Activated naive CD4-positive, alpha-beta T cell treated with anti-CD3 and anti-CD28 coated beads for 36 hours (primary cell): ENCODE results near the gene GOLGA2. TPM values are rescaled to one million over a fixed set of nuclear protein-coding genes. Genes with fewer than 3 reads are reported as not detected.

Source experiments
- CTCF ChIA-PET: fragments of 350-600 bp; sonication (Branson Sonifier 250); formaldehyde crosslinking; loops from one replicate; lab custom pipeline; 2021; ENCODE audit warnings: antibody characterized with exemption; lab: Charles Lee
- DNase-seq: peaks from one replicate; pipeline ENCODE4 v3.0.0-alpha.2; 2020
- H3K27ac Mint-ChIP-seq: one replicate; pipeline ENCODE4 v1.8.0; 2021; ENCODE audit warnings: mild to moderate bottlenecking, mixed read lengths
- H3K27me3 Mint-ChIP-seq: one replicate; pipeline ENCODE4 v1.8.0; 2021; ENCODE audit warnings: low read depth, mixed read lengths
- H3K36me3 Mint-ChIP-seq: one replicate; pipeline ENCODE4 v1.8.0; 2021; ENCODE audit warnings: low read depth, mixed read lengths
- H3K4me1 Mint-ChIP-seq: one replicate; pipeline ENCODE4 v1.8.0; 2021; ENCODE audit warnings: low read depth, mixed read lengths
- H3K4me3 Mint-ChIP-seq: one replicate; pipeline ENCODE4 v1.8.0; 2021; ENCODE audit warnings: mild to moderate bottlenecking, moderate library complexity, mixed read lengths
- H3K9me3 Mint-ChIP-seq: one replicate; pipeline ENCODE4 v1.8.0; 2021; ENCODE audit warnings: mixed read lengths
- intact Hi-C: fragments of 100-400 bp; cut with micrococcal nuclease; formaldehyde crosslinking; loops from one replicate; pipeline ENCODE4 v1.15.1; 2023
- total RNA-seq, 2 experiments: library from RNA; stranded (reverse); gene quantifications; one replicate each; pipeline ENCODE4 v1.2.3, GENCODE V29; 2021

The GOLGA2 gene
- total RNA-seq, 2 experiments from 2014 or later: 33.3 to 34.4 TPM

GRCh38 chr9:128265348-128265847, 10.4 kb downstream of the GOLGA2 start:
- intact Hi-C loops: no loop called here

DNA sequence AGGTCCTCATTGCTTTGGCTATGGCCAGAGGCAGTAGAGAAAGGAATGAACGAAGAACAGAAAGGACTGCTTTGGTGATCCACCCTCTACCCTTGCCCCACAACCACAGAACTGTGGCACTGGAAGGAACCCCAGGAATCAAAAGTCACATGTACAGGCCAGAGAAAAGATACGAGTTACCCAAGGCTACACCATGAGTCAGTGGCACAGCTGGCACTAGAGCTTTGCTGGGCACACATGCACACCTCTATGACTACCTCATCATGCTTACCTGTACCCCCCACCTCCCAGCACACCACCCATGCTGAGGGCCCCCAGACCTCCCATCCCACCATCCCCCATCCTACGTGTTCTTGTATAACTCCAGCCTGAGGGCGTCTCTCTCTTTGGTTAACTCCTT, 13.1 kb downstream of the GOLGA2 start:
- CTCF ChIA-PET: interaction anchor here (0.5 to 1.6 kb wide), 3 partner anchors 22 to 80 kb away, joined by 3 to 4 read pairs (median 3); no protein-coding TSS in a partner anchor
- no peak for DNase-seq
- Mint-ChIP-seq H3K4me1 (no peaks in the 10 kb centered on the region), H3K4me3 (no peak overlapping the region), H3K36me3 (peaks cover 18% of the 10 kb centered on the region), H3K27ac (no peak overlapping the region), H3K27me3 (no peaks in the 10 kb centered on the region), H3K9me3 (no peaks in the 10 kb centered on the region)
- intact Hi-C loops: no loop called here

More at GRCh38 chr9:128265348-128265847, 10.4 kb downstream of the GOLGA2 start:
- Mint-ChIP-seq H3K4me1 (no peaks in the 10 kb centered on the region), H3K4me3 (no peak overlapping the region), H3K27me3 (no peaks in the 10 kb centered on the region), H3K27ac (no peak overlapping the region), H3K36me3 (peaks cover 15% of the 10 kb centered on the region), H3K9me3 (no peaks in the 10 kb centered on the region)
- no peak for DNase-seq
- CTCF ChIA-PET: no interaction called here

- Mint-ChIP-seq H3K9me3 (no peaks in the 10 kb centered on the region), H3K36me3 (peaks cover 21% of the 10 kb centered on the region), H3K4me3 (no peak overlapping the region), H3K27ac (no peak overlapping the region), H3K4me1 (no peaks in the 10 kb centered on the region), H3K27me3 (no peaks in the 10 kb centered on the region)
- CTCF ChIA-PET: interaction anchor here (1.1 kb wide), 1 partner anchor 101 kb away, joined by 4 read pairs; no protein-coding TSS in a partner anchor
- DNase-seq: no peak
- intact Hi-C loops: no loop called here
Measured at GRCh38 chr9:128260340-128260739, 15.5 kb downstream of the GOLGA2 start.

GRCh38 chr9:128259156-128259555, 16.7 kb downstream of the GOLGA2 start:
- no peak overlapping the region for H3K27ac Mint-ChIP-seq
- H3K9me3 Mint-ChIP-seq: no peaks in the 10 kb centered on the region
- H3K4me1 Mint-ChIP-seq: no peaks in the 10 kb centered on the region
- CTCF ChIA-PET: interaction anchor here (1.1 kb wide), 1 partner anchor 103 kb away, joined by 4 read pairs; no protein-coding TSS in a partner anchor
- no peak for DNase-seq
- H3K4me3 Mint-ChIP-seq: no peak overlapping the region
- no peaks in the 10 kb centered on the region for H3K27me3 Mint-ChIP-seq
- H3K36me3 Mint-ChIP-seq: peaks cover 19% of the 10 kb centered on the region
- intact Hi-C loops: no loop called here

DNA sequence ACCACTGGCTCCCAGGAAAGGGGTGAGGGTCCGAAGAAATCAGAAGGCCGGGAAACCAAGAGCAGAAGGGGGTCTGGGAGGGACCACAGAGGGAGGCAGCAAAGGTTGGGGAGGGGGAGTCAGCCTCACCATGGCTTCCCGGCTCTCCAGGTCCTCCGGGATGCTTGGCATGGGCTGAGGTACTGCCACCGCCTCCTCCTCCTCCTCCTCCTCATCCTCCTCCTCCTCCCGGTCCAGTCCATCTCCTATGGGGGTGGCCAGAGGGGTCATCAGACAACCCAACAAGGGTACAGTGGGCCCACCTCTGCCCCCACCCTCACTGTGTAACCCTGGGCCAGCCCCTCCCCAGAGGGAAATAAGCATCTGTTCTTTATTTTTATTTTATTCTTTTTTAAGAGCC, 17.5 kb downstream of the GOLGA2 start:
- Mint-ChIP-seq H3K4me1 (no peaks in the 10 kb centered on the region), H3K4me3 (no peak overlapping the region), H3K36me3 (peaks cover 19% of the 10 kb centered on the region), H3K27ac (no peak overlapping the region), H3K9me3 (no peaks in the 10 kb centered on the region), H3K27me3 (no peaks in the 10 kb centered on the region)
- DNase-seq: no peak
- intact Hi-C loops: no loop called here
- CTCF ChIA-PET: no interaction called here

DNA sequence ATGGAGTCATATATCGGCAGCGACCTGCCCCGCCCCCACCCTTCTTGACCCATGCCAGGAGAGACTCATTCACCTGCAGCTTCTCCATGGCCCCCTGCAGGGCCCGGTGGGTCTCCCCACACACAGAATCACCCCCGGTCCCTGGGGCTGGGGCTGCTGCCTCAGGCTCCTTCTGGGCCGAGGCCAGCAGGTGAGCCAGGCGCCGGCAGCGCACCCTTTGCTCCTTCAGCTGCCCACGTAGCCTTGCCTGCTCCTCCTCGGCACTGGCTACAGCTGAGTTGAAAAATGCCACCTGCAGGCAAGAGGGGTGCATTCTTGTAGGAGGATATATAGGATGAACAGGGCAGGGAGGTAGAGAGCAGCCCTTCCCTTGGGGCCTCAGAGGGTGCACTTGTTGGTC, 17.9 kb downstream of the GOLGA2 start:
- intact Hi-C loops: no loop called here
- no peak for DNase-seq
- CTCF ChIA-PET: no interaction called here
- H3K4me1 Mint-ChIP-seq: no peaks in the 10 kb centered on the region
- no peaks in the 10 kb centered on the region for H3K27me3 Mint-ChIP-seq
- no peak overlapping the region for H3K27ac Mint-ChIP-seq
- H3K36me3 Mint-ChIP-seq: peaks cover 19% of the 10 kb centered on the region
- no peak overlapping the region for H3K4me3 Mint-ChIP-seq
- H3K9me3 Mint-ChIP-seq: no peaks in the 10 kb centered on the region

DNA sequence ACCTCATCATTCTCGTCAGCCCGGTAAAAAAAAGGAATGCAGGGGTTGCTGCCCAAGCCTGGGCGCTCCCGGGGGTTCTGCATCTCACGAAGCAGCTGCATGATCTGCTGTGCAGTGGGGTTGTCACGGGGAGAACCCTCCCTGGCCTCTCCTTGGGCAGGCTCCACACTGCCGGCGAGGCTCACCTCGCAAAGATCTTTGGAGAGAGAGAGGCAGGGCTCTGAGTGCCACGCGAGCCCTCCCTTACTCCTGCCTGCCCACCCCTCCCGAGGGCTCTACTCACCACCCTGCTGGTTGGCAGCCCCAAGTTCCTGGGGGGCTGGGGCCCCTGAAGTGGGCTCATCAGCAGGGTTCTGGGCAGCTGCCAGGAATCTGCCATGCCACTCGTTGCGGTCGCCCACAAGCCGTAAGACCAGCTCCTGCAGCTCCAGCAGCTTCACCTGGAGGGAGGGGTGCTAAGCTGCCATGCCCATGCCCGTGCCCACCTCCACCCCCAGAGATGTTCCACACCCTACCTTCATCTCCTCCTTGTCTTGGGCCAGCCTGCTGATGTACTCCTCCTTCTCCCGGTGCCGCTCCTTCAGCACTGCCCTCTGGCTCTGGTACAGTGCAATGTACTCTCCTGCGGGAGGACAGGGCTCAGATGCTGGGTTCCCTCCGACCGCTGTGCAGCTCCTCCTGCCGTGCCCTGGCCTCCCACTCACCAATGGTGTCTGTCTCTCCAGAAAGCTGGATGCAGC, 18.6 kb downstream of the GOLGA2 start:
- no peaks in the 10 kb centered on the region for H3K9me3 Mint-ChIP-seq
- intact Hi-C loops: no loop called here
- CTCF ChIA-PET: interaction anchor here (0.6 to 1.6 kb wide), 2 partner anchors 79 to 85 kb away, joined by 3 to 4 read pairs; no protein-coding TSS in a partner anchor
- peaks cover 17% of the 10 kb centered on the region for H3K36me3 Mint-ChIP-seq
- no peaks in the 10 kb centered on the region for H3K4me1 Mint-ChIP-seq
- no peak for DNase-seq
- no peak overlapping the region for H3K27ac Mint-ChIP-seq
- no peaks in the 10 kb centered on the region for H3K27me3 Mint-ChIP-seq
- no peak overlapping the region for H3K4me3 Mint-ChIP-seq

GRCh38 chr9:128254855-128255759, 20.7 kb downstream of the GOLGA2 start:
- H3K36me3 Mint-ChIP-seq: peaks cover 7% of the 10 kb centered on the region
- CTCF ChIA-PET: interaction anchor here (0.6 to 3.1 kb wide), 12 partner anchors 12 to 741 kb away, joined by 3 to 9 read pairs (median 4); partner anchors contain the start of genes GOLGA2 and SWI5
- H3K9me3 Mint-ChIP-seq: no peaks in the 10 kb centered on the region
- intact Hi-C loops: loop anchor here (1.0 kb wide), 1 partner anchor 86 kb away; no protein-coding TSS in a partner anchor
- H3K4me3 Mint-ChIP-seq: no peak overlapping the region
- no peak overlapping the region for H3K27ac Mint-ChIP-seq
- peaks cover 3% of the 10 kb centered on the region for H3K27me3 Mint-ChIP-seq
- peak; percentile 56 for DNase-seq
- peaks cover 4% of the 10 kb centered on the region for H3K4me1 Mint-ChIP-seq

- Mint-ChIP-seq H3K27ac (no peak overlapping the region), H3K27me3 (peaks cover 5% of the 10 kb centered on the region), H3K4me3 (no peak overlapping the region), H3K4me1 (peaks cover 10% of the 10 kb centered on the region), H3K36me3 (peaks cover 6% of the 10 kb centered on the region), H3K9me3 (no peaks in the 10 kb centered on the region)
- intact Hi-C loops: no loop called here
- CTCF ChIA-PET: interaction anchor here (0.6 to 3.1 kb wide), 5 partner anchors 12 to 742 kb away, joined by 3 to 9 read pairs (median 5); no protein-coding TSS in a partner anchor
- DNase-seq: no peak
Measured at GRCh38 chr9:128254362-128254761, 21.4 kb downstream of the GOLGA2 start.

DNA sequence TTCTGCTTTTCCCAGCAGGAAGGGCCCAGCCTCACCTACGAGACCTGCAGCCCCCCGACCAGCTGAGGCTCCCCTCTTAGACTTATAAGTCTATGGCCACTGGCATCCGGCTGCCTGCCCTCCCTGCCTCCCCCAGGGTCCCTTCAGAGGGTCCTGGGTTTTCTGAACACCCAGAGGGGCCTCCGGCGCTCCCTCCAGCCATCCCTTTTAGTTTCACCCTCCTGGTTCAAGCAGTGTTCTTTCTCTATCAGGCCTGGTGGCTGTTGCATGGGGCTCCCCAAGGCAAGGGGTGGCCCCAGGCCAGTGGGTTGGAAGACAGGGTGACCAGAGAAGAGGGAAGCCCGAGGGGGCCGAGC, 21.8 kb downstream of the GOLGA2 start:
- Mint-ChIP-seq H3K36me3 (peaks cover 3% of the 10 kb centered on the region), H3K4me1 (peaks cover 10% of the 10 kb centered on the region), H3K9me3 (no peaks in the 10 kb centered on the region), H3K4me3 (no peak overlapping the region), H3K27me3 (peaks cover 5% of the 10 kb centered on the region), H3K27ac (no peak overlapping the region)
- no peak for DNase-seq
- intact Hi-C loops: no loop called here
- CTCF ChIA-PET: interaction anchor here (1.8 to 3.1 kb wide), 2 partner anchors 63 to 108 kb away, joined by 5 to 9 read pairs; no protein-coding TSS in a partner anchor

DNA sequence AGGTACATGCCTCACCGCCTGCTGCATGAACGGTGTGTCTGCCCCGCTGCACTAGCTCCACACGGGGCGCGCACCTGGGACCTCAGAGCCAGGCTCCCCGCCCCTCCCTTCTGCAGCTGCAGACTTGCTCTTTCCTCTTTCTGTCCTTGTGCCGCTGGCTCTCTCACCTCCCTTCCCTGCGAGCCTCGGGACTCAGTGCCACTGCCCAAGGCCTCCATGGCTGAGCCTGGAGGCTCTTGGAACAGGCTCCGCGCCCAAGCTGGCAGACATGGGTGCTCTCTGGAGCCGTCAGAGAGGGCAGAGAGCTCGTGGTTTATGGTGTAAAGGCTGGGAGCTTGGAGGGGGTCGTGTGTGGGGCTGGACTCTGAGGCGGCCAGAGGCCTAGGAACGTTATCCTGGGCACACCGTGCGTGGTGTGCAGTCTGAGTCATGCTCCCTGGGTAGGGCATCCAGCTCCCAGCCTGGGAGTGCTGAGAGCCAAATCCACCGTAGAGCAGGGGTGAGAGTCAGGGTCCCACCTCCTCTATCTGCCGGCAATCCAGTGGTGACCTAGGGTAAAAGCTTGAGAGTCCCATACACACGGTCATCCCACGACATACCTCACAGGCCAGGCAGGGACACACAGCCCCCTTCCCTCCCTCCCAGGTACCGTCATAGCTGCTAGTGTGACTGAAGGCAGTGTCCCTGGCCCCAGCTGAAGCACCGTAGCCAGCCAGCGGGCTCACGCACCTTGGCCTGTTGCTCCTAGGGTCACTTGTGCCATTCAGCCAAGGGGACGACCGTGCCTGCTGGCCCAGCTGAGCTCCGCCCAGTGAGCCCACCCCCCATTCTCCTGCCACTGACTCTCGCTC, 22.4 kb downstream of the GOLGA2 start:
- peaks cover 3% of the 10 kb centered on the region for H3K36me3 Mint-ChIP-seq
- H3K9me3 Mint-ChIP-seq: no peaks in the 10 kb centered on the region
- intact Hi-C loops: no loop called here
- H3K27me3 Mint-ChIP-seq: peaks cover 5% of the 10 kb centered on the region
- no peak for DNase-seq
- peaks cover 10% of the 10 kb centered on the region for H3K4me1 Mint-ChIP-seq
- H3K27ac Mint-ChIP-seq: no peak overlapping the region
- no peak overlapping the region for H3K4me3 Mint-ChIP-seq
- CTCF ChIA-PET: interaction anchor here (0.6 to 3.1 kb wide), 3 partner anchors 63 to 401 kb away, joined by 3 to 9 read pairs (median 5); no protein-coding TSS in a partner anchor
